NCI-H1694 treated with DMSO at 0.1 percent for 48 hours (cell line): ENCODE measurements around the gene ATP1B2.
"Not testable (repeated sequence)": the region's sequence is repeated elsewhere in the genome, so short reads cannot be mapped to it uniquely, and the experiment has no call there.

Experiments used
- DNase-seq: peaks from one replicate; lab custom pipeline; 2025; lab: John Stamatoyannopoulos, UW

The ATP1B2 gene

GRCh38 chr17:7634384-7634783, 16.3 kb upstream of the ATP1B2 start:
- DNase-seq, result peak; percentile 57

- DNase-seq, result no peak
Measured at GRCh38 chr17:7636163-7636562, 14.6 kb upstream of the ATP1B2 start.

GRCh38 chr17:7640783-7641182, 9.9 kb upstream of the ATP1B2 start:
- no peak for DNase-seq

- not testable (repeated sequence) for DNase-seq
Measured at GRCh38 chr17:7641635-7642034, 9.1 kb upstream of the ATP1B2 start.

GRCh38 chr17:7644775-7645174, 6.0 kb upstream of the ATP1B2 start:
- DNase-seq, result no peak

GRCh38 chr17:7646457-7646856, 4.3 kb upstream of the ATP1B2 start:
- no peak for DNase-seq

- DNase-seq, result no peak
Measured at GRCh38 chr17:7647018-7647417, 3.7 kb upstream of the ATP1B2 start.

- no peak for DNase-seq
Measured at GRCh38 chr17:7651097-7651664, 455 bp downstream of the ATP1B2 start.

- no peak for DNase-seq
Measured at GRCh38 chr17:7651665-7652387, 1.1 kb downstream of the ATP1B2 start.

GRCh38 chr17:7652388-7653356, 1.9 kb downstream of the ATP1B2 start:
- no peak for DNase-seq

- DNase-seq, result no peak
Measured at GRCh38 chr17:7654832-7655540, 4.3 kb downstream of the ATP1B2 start.

GRCh38 chr17:7655541-7655840, 4.8 kb downstream of the ATP1B2 start:
- no peak for DNase-seq

GRCh38 chr17:7656958-7657609, 6.4 kb downstream of the ATP1B2 start:
- no peak for DNase-seq

- no peak for DNase-seq
Measured at GRCh38 chr17:7667656-7668406, 17.1 kb downstream of the ATP1B2 start.

GRCh38 chr17:7668482-7668881, 17.8 kb downstream of the ATP1B2 start:
- no peak for DNase-seq

GRCh38 chr17:7673239-7673638, 22.5 kb downstream of the ATP1B2 start:
- DNase-seq, result peak; percentile 12

GRCh38 chr17:7674934-7675333, 24.2 kb downstream of the ATP1B2 start:
- DNase-seq, result no peak

GRCh38 chr17:7676533-7676932, 25.8 kb downstream of the ATP1B2 start:
- DNase-seq, result no peak

- no peak for DNase-seq
Measured at GRCh38 chr17:7677388-7678067, 26.8 kb downstream of the ATP1B2 start.

- no peak for DNase-seq
Measured at GRCh38 chr17:7684851-7685532, 34.3 kb downstream of the ATP1B2 start.
